DMS53 (cell line): ENCODE measurements around the gene C18orf54.
"Not testable (repeated sequence)": the region's sequence is repeated elsewhere in the genome, so short reads cannot be mapped to it uniquely, and the experiment has no call there.

Experiments
- DNase-seq: peaks from one replicate; lab custom pipeline; 2025; lab: John Stamatoyannopoulos, UW

The C18orf54 gene

GRCh38 chr18:54357660-54358494 is at the start of gene C18orf54, which contains the start of gene STARD6:
Gene C18orf54, plus strand, starts transcription at chr18:54357906. Its CDS starts 2,667 bp downstream, at chr18:54360573.
Gene STARD6, minus strand, starts transcription at chr18:54357858. Its CDS starts 3,285 bp downstream, at chr18:54354573.
- DNase-seq = peak; percentile 98

GRCh38 chr18:54309564-54309963 is 48.1 kb upstream of the C18orf54 start:
- not testable (repeated sequence) for DNase-seq

DNA sequence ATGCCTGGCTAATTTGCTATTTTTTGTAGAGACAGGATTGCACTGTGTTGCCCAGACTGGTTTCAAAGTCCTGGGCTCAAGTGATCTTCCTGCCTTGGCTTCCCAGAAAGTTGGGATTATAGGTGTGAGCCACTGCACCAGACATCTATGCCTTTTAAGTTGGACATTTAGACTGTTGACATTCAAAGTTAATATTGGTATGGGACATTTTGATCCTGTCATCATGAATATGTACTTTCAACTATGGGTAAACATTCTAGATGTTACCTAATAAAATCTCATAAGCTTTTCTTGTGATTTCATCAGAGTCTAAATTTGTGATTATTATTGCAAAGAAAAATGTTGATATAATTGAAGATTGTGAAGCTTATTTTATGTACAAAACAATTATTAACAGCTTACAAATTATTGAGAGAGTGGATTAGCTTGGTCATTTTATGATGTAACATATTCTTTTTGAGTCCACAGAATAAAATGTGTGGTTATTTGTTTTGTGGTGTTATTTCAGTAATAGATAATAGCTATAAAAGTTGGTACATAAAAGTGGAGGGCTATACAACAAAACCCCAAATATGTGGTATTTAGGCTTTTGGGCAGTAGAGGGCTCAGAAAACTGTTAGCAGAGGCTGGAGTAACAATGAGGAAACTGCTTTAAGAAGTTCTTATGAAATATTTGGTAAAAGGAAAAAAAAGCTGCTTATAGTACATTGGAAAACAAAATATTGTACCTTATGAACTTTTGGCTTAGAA is 41.5 kb upstream of the C18orf54 start:
- DNase-seq = no peak

DNA sequence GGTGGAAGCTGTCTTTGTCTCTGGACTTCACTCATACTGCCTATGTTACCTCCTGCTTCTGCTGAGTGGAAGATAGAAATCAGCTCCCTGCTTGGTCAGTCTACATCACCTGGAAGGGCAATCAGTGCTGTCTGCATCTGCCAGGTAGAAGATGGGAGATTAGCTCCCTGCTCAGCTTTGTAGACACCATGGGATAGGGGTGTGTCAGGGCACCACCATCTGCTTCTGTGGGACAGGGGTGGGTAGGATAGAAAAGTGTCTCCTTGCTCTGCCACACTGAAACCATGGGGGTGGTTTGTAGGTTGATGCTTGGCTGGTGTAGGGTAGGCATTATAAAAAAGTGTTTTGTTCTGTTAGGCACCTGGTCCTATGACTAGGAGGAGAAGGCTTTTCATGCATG is 34.1 kb upstream of the C18orf54 start:
- DNase-seq = no peak

GRCh38 chr18:54323970-54324369 is 33.7 kb upstream of the C18orf54 start:
- DNase-seq = no peak

DNA sequence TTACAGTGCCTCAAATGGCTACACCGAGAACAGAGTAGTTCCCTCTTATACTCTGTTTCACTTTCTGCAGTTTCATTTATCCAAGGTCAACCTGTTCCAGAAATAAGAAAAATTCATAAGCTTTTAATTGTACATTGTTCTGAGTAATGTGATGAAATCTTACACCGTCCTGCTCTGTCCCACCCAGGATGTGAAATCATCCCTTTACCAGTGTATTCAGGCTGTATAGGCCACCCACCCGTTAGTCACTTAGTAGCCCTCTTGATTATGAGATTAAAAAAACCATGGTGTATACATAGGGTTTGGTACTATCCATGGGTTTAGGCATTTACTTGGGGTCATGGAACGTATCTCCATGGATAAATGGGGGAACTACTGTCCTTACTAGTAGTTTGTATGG is 29.9 kb upstream of the C18orf54 start:
- no peak for DNase-seq

GRCh38 chr18:54329787-54330186 is 27.9 kb upstream of the C18orf54 start:
- no peak for DNase-seq

DNA sequence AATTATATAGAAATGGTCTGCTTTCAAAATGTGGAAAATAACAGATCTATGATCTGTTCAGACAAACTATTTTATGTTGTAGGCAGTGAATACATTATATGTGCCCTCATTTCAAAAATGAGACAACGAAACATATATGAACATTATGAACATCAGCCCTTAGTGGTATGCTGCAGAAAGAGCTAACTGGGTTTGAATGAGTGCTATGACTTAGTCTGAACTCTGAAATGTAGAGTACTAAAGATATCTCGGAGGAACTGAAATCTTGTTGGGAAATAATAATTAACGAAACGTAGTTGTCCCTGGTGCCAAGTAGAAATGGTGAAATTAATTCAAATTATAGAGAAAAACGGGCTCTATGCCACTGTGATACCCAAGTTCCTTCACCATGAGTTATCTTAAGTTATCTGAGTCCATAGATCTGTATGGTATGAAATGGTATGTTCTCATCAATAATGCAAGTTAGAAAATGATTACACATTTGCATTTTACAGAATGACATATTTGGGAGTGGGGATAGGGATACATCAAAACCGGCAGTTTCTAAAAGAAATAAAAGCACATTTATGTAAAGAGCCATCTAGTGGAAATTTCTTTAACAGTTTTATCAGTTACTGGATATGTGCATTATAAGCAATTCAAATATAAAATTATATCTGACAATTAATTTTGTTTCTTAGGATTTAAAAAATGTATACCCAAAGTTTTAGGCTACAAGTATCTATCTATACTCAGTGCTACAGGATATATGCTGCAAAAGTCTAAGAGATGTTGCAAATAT is 26.7 kb upstream of the C18orf54 start:
- peak; percentile 12 for DNase-seq

GRCh38 chr18:54335638-54336173 is 22.0 kb upstream of the C18orf54 start:
- peak; percentile 23 for DNase-seq

DNA sequence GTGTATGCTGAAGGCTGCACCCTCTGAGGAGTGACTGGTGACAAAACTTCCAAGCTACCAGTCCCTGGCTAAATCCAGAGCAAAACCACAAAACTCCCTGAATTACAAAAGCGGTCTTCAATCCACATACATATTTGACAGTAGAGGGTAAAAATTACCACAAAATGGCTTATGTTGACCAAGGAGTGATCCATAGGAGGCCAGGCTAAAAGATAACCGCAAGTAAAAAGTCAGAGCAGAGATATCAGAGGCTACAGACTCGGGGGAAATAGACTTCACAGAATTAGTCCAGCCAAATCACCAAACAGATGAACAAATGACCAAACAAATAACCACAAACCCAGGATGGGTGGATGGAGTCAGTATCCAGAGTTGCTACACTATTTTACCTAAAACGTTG is 19.5 kb upstream of the C18orf54 start:
- no peak for DNase-seq

DNA sequence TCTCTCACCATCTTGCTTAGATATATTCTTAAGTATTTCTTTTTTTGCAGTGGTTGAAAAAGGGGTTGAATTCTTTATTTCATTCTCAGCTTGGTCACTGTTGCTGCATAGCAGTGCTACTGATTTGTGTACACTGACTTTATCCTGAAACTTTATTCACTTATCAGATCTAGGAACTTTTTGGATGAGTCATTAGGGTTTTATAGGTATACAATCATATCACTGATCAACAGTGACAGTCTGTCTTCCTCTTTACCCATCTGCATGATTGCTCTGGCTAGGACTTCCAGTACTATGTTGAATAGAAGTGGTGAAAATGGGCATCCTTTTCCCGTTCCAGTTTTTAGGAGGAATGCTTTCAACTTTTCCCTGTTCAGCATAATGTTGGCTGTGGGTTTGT is 6.5 kb upstream of the C18orf54 start:
- no peak for DNase-seq

DNA sequence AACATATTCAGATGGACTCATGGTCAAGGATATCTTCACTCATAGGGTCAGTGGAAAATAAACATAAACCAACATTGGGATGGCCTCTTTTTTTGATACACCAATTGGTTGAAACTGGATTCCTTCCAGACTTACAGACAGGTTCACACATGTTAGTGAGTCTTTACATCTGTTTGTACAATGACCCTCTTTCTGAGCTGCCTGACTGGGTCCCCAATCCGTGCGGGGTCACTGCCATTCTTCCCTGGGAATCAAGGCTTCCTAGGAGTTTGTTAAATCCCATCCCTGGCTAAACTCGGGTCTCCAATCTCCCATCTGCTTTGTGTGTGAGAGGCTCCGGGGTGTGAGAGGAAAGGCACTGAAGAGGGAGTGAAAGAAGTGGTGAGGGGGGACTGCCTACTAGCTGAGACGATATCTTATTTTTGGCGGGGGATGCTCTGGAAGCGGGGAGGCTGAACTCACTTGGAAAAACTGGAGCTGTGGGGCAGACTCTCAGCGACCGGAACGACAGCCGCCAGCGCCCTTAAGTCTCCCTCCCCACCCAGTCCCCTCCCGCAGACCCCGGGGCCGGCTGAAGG is 535 bp upstream of the C18orf54 start:
- DNase-seq = no peak

GRCh38 chr18:54358495-54359040 is 862 bp downstream of the C18orf54 start:
- no peak for DNase-seq

GRCh38 chr18:54359233-54359632 is 1.5 kb downstream of the C18orf54 start:
- no peak for DNase-seq

DNA sequence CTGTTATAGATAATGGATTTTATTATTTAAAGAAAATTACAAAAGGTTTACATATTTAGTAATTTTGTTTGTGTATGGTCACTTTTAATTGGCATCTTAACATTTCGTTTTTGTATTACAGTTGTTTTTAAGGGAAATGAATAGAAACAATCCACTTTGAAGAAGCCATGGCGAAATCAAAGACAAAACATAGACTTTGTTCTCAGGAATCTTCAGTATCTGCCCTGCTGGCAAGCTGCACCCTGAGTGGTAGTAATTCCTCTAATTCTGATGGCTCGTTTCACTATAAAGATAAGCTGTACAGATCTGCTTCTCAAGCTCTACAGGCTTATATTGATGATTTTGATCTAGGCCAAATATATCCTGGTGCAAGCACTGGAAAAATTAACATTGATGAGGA is 2.7 kb downstream of the C18orf54 start:
- no peak for DNase-seq

DNA sequence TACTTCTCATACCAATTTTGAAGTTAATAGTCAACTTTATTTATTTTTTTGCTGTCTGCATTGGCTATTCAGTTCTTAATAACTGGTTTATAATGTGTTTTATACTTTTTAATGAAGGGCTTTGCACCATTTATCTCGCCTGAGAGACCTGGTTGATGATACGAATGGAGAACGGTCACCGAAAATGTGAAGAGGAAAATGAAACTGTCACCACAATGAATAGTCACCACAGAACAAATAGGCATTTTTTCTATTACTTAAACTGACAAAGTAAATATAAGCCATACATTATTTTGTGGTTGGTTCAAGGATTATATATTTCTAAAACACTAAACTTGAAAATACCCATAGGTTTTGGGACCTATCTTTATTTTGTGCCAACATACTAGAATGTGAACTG is 20.4 kb downstream of the C18orf54 start:
- no peak for DNase-seq

GRCh38 chr18:54381640-54382039 is 23.9 kb downstream of the C18orf54 start:
- no peak for DNase-seq

DNA sequence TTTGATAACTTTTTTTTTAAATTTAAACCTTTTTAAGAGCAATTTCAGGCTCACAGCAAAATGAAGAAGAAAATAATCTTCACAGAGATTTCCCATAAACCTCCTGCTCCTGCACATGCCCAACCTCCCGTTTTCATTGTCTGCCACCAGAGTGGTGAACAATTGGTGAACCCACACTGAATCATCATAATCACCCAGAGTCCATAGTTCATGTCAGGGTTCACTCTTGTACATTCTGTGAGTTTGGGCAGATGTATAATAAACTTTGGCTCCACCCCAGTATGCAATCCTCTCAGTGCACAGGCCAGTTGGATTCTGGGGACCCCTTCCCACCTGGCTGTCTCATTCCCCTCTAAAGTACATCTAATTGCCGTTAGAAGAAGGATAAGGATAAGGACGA is 24.4 kb downstream of the C18orf54 start:
- no peak for DNase-seq

GRCh38 chr18:54382733-54383252 is 25.1 kb downstream of the C18orf54 start:
- no peak for DNase-seq

DNA sequence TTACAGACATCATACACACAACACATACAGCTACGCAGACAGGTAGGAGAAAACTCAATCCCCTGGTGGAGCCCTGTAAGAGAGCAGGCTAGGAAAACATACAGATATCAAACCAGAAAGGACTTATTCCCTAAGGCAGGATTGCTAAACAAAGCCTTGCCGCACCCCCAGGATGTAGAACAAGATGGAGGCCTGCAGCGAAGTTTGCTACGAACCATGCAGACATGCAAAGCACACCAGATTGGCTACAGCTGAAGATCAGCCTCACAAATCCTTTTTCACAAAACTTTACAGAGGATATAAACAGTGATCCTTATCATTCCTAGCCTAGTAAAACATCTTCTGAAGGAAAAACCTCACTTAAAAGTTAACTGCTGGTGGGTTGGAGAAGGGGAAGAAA is 28.3 kb downstream of the C18orf54 start:
- no peak for DNase-seq
